Measurements from ENCODE around the gene SOX8. TPM values are rescaled to one million over a fixed set of nuclear protein-coding genes. Genes with fewer than 3 reads are reported as not detected.

The SOX8 gene
- total RNA-seq, 1 experiment from 2014 or later = 0.47 TPM

GRCh38 chr16:970766-971581 lies 10.6 kb upstream of the SOX8 start, which contains the start of gene LMF1:
Gene LMF1, minus strand, starts transcription at chr16:970984. Its CDS starts 4 bp downstream, at chr16:970980.
- no TSS peak for BruUV-seq (replicated peaks)
- DNase-seq (peak; percentile 83), ATAC-seq (peak; percentile 91)
- Histone ChIP-seq H3K36me3 (ENCODE audit: low read depth, low read length) (no peaks in the 10 kb centered on the region; the same call in 1 of the 2 replicates), H3K79me2 (ENCODE audit: low read length) (peaks cover 27% of the 10 kb centered on the region), H3K27me3 (ENCODE audit: low read length) (no peaks in the 10 kb centered on the region), H3K4me3 (ENCODE audit: low read length) (peak within 1 kb of the TSS; percentile 94), H3K9me2 (replicated peaks; ENCODE audit: low read length) (no peaks in the 10 kb centered on the region), H3F3A (ENCODE audit: low read length, unreplicated experiment) (no peaks in the 10 kb centered on the region), H3K4me2 (ENCODE audit: low read length) (peak within 1 kb of the TSS; percentile 91), H3K9ac (ENCODE audit: low read length) (peak within 1 kb of the TSS; percentile 96), H3K4me1 (ENCODE audit: insufficient read depth, low read length) (peaks cover 6% of the 10 kb centered on the region), H3K27ac (ENCODE audit: low read length) (peak within 1 kb of the TSS; percentile 43; the same call in 1 of the 2 replicates), H3K9me3 (ENCODE audit: low read length) (no peaks in the 10 kb centered on the region), H4K20me1 (ENCODE audit: low read length) (no peaks in the 10 kb centered on the region), H2AFZ (ENCODE audit: low read length) (peak within 1 kb of the TSS; percentile 86)
- ChIA-PET POLR2A (ENCODE audit: unreplicated experiment) (no interaction called here), CTCF (no interaction called here)
- intact Hi-C loops (cut with micrococcal nuclease) = no loop called here
- no peak for TF ChIP-seq EZH2 (IDR thresholded peaks at IDR 0.05; ENCODE audit: low read length, unreplicated experiment)
- TF ChIP-seq EZH2phosphoT487 (IDR thresholded peaks at IDR 0.05; ENCODE audit: borderline replicate concordance, low read length) = no peak

GRCh38 chr16:971582-971905 lies 10.0 kb upstream of the SOX8 start:
- ChIA-PET CTCF (no interaction called here), POLR2A (ENCODE audit: unreplicated experiment) (no interaction called here)
- Histone ChIP-seq H3K79me2 (ENCODE audit: low read length) (peaks cover 27% of the 10 kb centered on the region), H3F3A (ENCODE audit: low read length, unreplicated experiment) (no peaks in the 10 kb centered on the region), H3K4me1 (ENCODE audit: insufficient read depth, low read length) (peaks cover 6% of the 10 kb centered on the region), H3K27me3 (ENCODE audit: low read length) (no peaks in the 10 kb centered on the region), H3K9me2 (replicated peaks; ENCODE audit: low read length) (no peaks in the 10 kb centered on the region), H3K4me3 (ENCODE audit: low read length) (no peak overlapping the region), H3K4me2 (ENCODE audit: low read length) (peak overlapping the region; percentile 72; the same call in 1 of the 2 replicates), H3K9me3 (ENCODE audit: low read length) (no peaks in the 10 kb centered on the region), H3K36me3 (ENCODE audit: low read depth, low read length) (no peaks in the 10 kb centered on the region; the same call in 1 of the 2 replicates), H2AFZ (ENCODE audit: low read length) (no peak overlapping the region), H3K9ac (ENCODE audit: low read length) (no peak overlapping the region), H3K27ac (ENCODE audit: low read length) (no peak overlapping the region), H4K20me1 (ENCODE audit: low read length) (no peaks in the 10 kb centered on the region)
- TF ChIP-seq CTCF (conservative IDR thresholded peaks at IDR 0.05; ENCODE audit: low read depth, low read length) (no peak), EZH2phosphoT487 (IDR thresholded peaks at IDR 0.05; ENCODE audit: borderline replicate concordance, low read length) (no peak), EZH2 (IDR thresholded peaks at IDR 0.05; ENCODE audit: low read length, unreplicated experiment) (no peak)
- intact Hi-C loops (cut with micrococcal nuclease) = no loop called here
- DNase-seq = no peak
- ATAC-seq = no peak
- BruUV-seq (replicated peaks) = no TSS peak

GRCh38 chr16:971981-972315 lies 9.6 kb upstream of the SOX8 start:
- Histone ChIP-seq H3K9me2 (replicated peaks; ENCODE audit: low read length) (no peaks in the 10 kb centered on the region), H4K20me1 (ENCODE audit: low read length) (no peaks in the 10 kb centered on the region), H2AFZ (ENCODE audit: low read length) (no peak overlapping the region), H3K4me1 (ENCODE audit: insufficient read depth, low read length) (peaks cover 6% of the 10 kb centered on the region), H3K4me3 (ENCODE audit: low read length) (no peak overlapping the region), H3F3A (ENCODE audit: low read length, unreplicated experiment) (no peaks in the 10 kb centered on the region), H3K4me2 (ENCODE audit: low read length) (no peak overlapping the region), H3K79me2 (ENCODE audit: low read length) (peaks cover 27% of the 10 kb centered on the region), H3K27me3 (ENCODE audit: low read length) (no peaks in the 10 kb centered on the region), H3K27ac (ENCODE audit: low read length) (no peak overlapping the region), H3K36me3 (ENCODE audit: low read depth, low read length) (no peaks in the 10 kb centered on the region; the same call in 1 of the 2 replicates), H3K9me3 (ENCODE audit: low read length) (no peaks in the 10 kb centered on the region), H3K9ac (ENCODE audit: low read length) (no peak overlapping the region)
- POLR2A ChIA-PET (ENCODE audit: unreplicated experiment) = no interaction called here
- CTCF ChIA-PET = no interaction called here
- no peak for ATAC-seq
- TF ChIP-seq EZH2phosphoT487 (IDR thresholded peaks at IDR 0.05; ENCODE audit: borderline replicate concordance, low read length) = no peak
- TF ChIP-seq EZH2 (IDR thresholded peaks at IDR 0.05; ENCODE audit: low read length, unreplicated experiment) = no peak
- TF ChIP-seq CTCF (conservative IDR thresholded peaks at IDR 0.05; ENCODE audit: low read depth, low read length) = no peak
- DNase-seq = no peak
- intact Hi-C loops (cut with micrococcal nuclease) = no loop called here
- BruUV-seq (replicated peaks) = no TSS peak

All from PC-3 (cell line).